H1 (cell line): ENCODE data around the gene WNT2. TPM values are rescaled to one million over a fixed set of nuclear protein-coding genes. Genes with fewer than 3 reads are reported as not detected.

Experiments
- ATF3 ChIP-seq: IDR thresholded peaks from 2 replicates; pipeline ENCODE4 v1.6.1; 2011; ENCODE audit warnings: low read depth, mild to moderate bottlenecking, low read length; ENCODE audit not compliant: insufficient read depth
- E2F6 ChIP-seq: IDR thresholded peaks from 2 replicates; pipeline ENCODE4 v1.6.1; 2012; ENCODE audit warnings: inconsistent platforms
- MAFK ChIP-seq: IDR thresholded peaks from 2 replicates; pipeline ENCODE4 v1.6.1; 2012; ENCODE audit warnings: low read depth, mild to moderate bottlenecking, improper control_type of control experiment, low read length
- RBBP5 ChIP-seq: IDR thresholded peaks from 2 replicates; pipeline ENCODE4 v1.7.1; 2012; ENCODE audit warnings: low read depth, mild to moderate bottlenecking, inconsistent platforms, low read length, moderate library complexity, borderline replicate concordance
- SAP30 ChIP-seq: fragments of 300-600 bp; sonication (generic); IDR thresholded peaks from 2 replicates; pipeline ENCODE4 v1.7.1; 2012; ENCODE audit warnings: low read length, moderate library complexity, mild to moderate bottlenecking, inconsistent platforms; ENCODE audit not compliant: insufficient read depth, insufficient replicate concordance
- SRF ChIP-seq: IDR thresholded peaks from 2 replicates; pipeline ENCODE4 v1.6.1; 2011; ENCODE audit warnings: mild to moderate bottlenecking, low read depth, low read length, moderate library complexity
- TAF1 ChIP-seq: IDR thresholded peaks from 2 replicates; pipeline ENCODE4 v1.6.1; 2011; ENCODE audit warnings: mild to moderate bottlenecking, low read depth, low read length
- TEAD4 ChIP-seq: IDR thresholded peaks from 2 replicates; pipeline ENCODE4 v1.6.1; 2012; ENCODE audit warnings: low read depth, low read length, inconsistent platforms, mixed read lengths
- polyA plus RNA-seq, 7 experiments: library from polyadenylated mRNA; depleted of rRNA in 3 of 7; stranded (reverse) in 5 of 7; unstranded in 2 of 7; fragments of >200 nt in 5 of 7; fragments of 200-250 nt in 2 of 7; gene quantifications; 1 replicate in 5 of 7; 2 replicates in 1 of 7; 4 replicates in 1 of 7; pipeline versions ENCODE4 v1.2.1 to v1.2.3, GENCODE V29; 2011 to 2013; ENCODE audit warnings: missing spikeins in 2 of 7, mixed read lengths in 2 of 7
- total RNA-seq: library from RNA; stranded (reverse); fragmentation: NEBNext Ultra II Directional; extraction: Animal tissue kit (Norgen Biotek cat#: 25700); gene quantifications from 2 replicates; pipeline ENCODE4 v1.2.1, GENCODE V29; 2021

WNT2 gene
- total and polyA plus RNA-seq, 2 of the 8 experiments (the other 6 are each of a cell fraction or from before 2014, with no cell fraction given), result not detected

GRCh38 chr7:117241088-117241487 is 81.8 kb downstream of the WNT2 start (continued):
- no peak for TF ChIP-seq MAFK
- TF ChIP-seq SRF, result no peak
- TF ChIP-seq TEAD4, result no peak
- no peak for TF ChIP-seq E2F6
- no peak for TF ChIP-seq RBBP5
- no peak for TF ChIP-seq ATF3
- no peak for TF ChIP-seq SAP30
- no peak for TF ChIP-seq TAF1
- TF ChIP-seq, all 59 proteins: peak for 0
